WTC11 (cell line): ENCODE results near the gene HIP1R. TPM values are rescaled to one million over a fixed set of nuclear protein-coding genes. Genes with fewer than 3 reads are reported as not detected.
A peak's percentile ranks its signal among the peaks of the same experiment; 100 is the strongest.

Experiments used
- ATAC-seq: fragments of 200-7000 bp; cut with Tn5 transposase; 2 replicates; pipeline ENCODE4 v1.10.0; 2021; ENCODE audit warnings: mild to moderate bottlenecking, moderate library complexity
- CTCF ChIA-PET: fragments of 300-600 bp; sonication (Branson Sonifier 250); formaldehyde crosslinking; loops from one replicate; lab custom pipeline; 2021; ENCODE audit warnings: antibody characterized with exemption; lab: Charles Lee
- POLR2A ChIA-PET: fragments of 350-600 bp; sonication (Branson Sonifier 250); formaldehyde crosslinking; loops from one replicate; lab custom pipeline; 2021; ENCODE audit warnings: antibody characterized with exemption; lab: Charles Lee
- DNase-seq: peaks from one replicate; pipeline ENCODE4 v3.0.0; 2021; ENCODE audit warnings: low spot score
- H3K27ac Mint-ChIP-seq: 2 replicates; pipeline ENCODE4 v1.8.0; 2021; ENCODE audit warnings: mixed read lengths
- H3K27me3 Mint-ChIP-seq: 2 replicates; pipeline ENCODE4 v1.8.0; 2021; ENCODE audit warnings: low read depth, mild to moderate bottlenecking, moderate library complexity, mixed read lengths
- H3K36me3 Mint-ChIP-seq: 2 replicates; pipeline ENCODE4 v1.8.0; 2021; ENCODE audit warnings: mixed read lengths
- H3K4me1 Mint-ChIP-seq: 2 replicates; pipeline ENCODE4 v1.8.0; 2022; ENCODE audit warnings: mixed read lengths
- H3K4me3 Mint-ChIP-seq: 2 replicates; pipeline ENCODE4 v1.8.0; 2021; ENCODE audit warnings: mild to moderate bottlenecking, moderate library complexity, mixed read lengths
- H3K9me3 Mint-ChIP-seq: 2 replicates; pipeline ENCODE4 v1.8.0; 2021; ENCODE audit warnings: mixed read lengths
- EMX1 ChIP-seq: fragments of 250-450 bp; sonication (Bioruptor Pico); IDR thresholded peaks from 2 replicates; pipeline ENCODE4 v1.8.0; 2021; ENCODE audit warnings: mild to moderate bottlenecking
- ESRRA ChIP-seq: sonication (generic); formaldehyde crosslinking; IDR thresholded peaks from 2 replicates; pipeline ENCODE4 v1.8.1; 2022; ENCODE audit warnings: mild to moderate bottlenecking, missing genetic modification reagents, borderline replicate concordance
- FOXK1 ChIP-seq: sonication (generic); formaldehyde crosslinking; IDR thresholded peaks from 2 replicates; pipeline ENCODE4 v1.8.0; 2022; ENCODE audit warnings: mild to moderate bottlenecking, moderate library complexity, missing genetic modification reagents
- FOXP1 ChIP-seq: sonication (generic); formaldehyde crosslinking; IDR thresholded peaks from 2 replicates; pipeline ENCODE4 v1.8.0; 2022; ENCODE audit warnings: missing genetic modification reagents, mild to moderate bottlenecking, moderate library complexity, borderline replicate concordance
- MAX ChIP-seq: sonication (generic); formaldehyde crosslinking; IDR thresholded peaks from 2 replicates; pipeline ENCODE4 v1.8.0; 2022; ENCODE audit warnings: mild to moderate bottlenecking, missing genetic modification reagents
- NFYB ChIP-seq: sonication (generic); formaldehyde crosslinking; conservative IDR thresholded peaks from 2 replicates; pipeline ENCODE4 v1.8.0; 2022; ENCODE audit warnings: low read depth, missing genetic modification reagents
- PRRX2 ChIP-seq: fragments of 250-450 bp; sonication (Bioruptor Pico); IDR thresholded peaks from 2 replicates; pipeline ENCODE4 v1.8.0; 2021; ENCODE audit warnings: mild to moderate bottlenecking
- SMAD4 ChIP-seq: sonication (generic); formaldehyde crosslinking; IDR thresholded peaks from 2 replicates; pipeline ENCODE4 v1.8.0; 2022; ENCODE audit warnings: mild to moderate bottlenecking, missing genetic modification reagents
- SOX15 ChIP-seq: fragments of 250-450 bp; sonication (Bioruptor Pico); IDR thresholded peaks from 2 replicates; pipeline ENCODE4 v1.9.0; 2021; ENCODE audit warnings: mild to moderate bottlenecking
- TEAD1 ChIP-seq: sonication (generic); formaldehyde crosslinking; IDR thresholded peaks from 2 replicates; pipeline ENCODE4 v1.8.0; 2022; ENCODE audit warnings: mild to moderate bottlenecking, missing genetic modification reagents
- ZBTB21 ChIP-seq: sonication (generic); formaldehyde crosslinking; IDR thresholded peaks from 2 replicates; pipeline ENCODE4 v1.8.1; 2023; ENCODE audit warnings: mild to moderate bottlenecking, missing genetic modification reagents, borderline replicate concordance
- ZNF396 ChIP-seq: fragments of 250-450 bp; sonication (Bioruptor Pico); IDR thresholded peaks from 2 replicates; pipeline ENCODE4 v1.8.0; 2021; ENCODE audit warnings: mild to moderate bottlenecking, moderate library complexity, borderline replicate concordance
- ZNF423 ChIP-seq: fragments of 250-450 bp; sonication (Bioruptor Pico); IDR thresholded peaks from 2 replicates; pipeline ENCODE4 v2.1.2; 2022; ENCODE audit warnings: mild to moderate bottlenecking, moderate library complexity
- ZNF532 ChIP-seq: fragments of 250-450 bp; sonication (Bioruptor Pico); IDR thresholded peaks from 2 replicates; pipeline ENCODE4 v1.9.0; 2021; ENCODE audit warnings: mild to moderate bottlenecking, borderline replicate concordance
- ZSCAN18 ChIP-seq: fragments of 250-450 bp; sonication (Bioruptor Pico); IDR thresholded peaks from 2 replicates; pipeline ENCODE4 v2.1.2; 2022; ENCODE audit warnings: mild to moderate bottlenecking, moderate library complexity
- total RNA-seq: library from RNA; stranded (reverse); gene quantifications from 3 replicates; pipeline ENCODE4 v1.2.3, GENCODE V29; 2021
- TF ChIP-seq, protein P1 (sequence below): sonication (generic); formaldehyde crosslinking; IDR thresholded peaks from 2 replicates; pipeline ENCODE4 v1.8.1; 2023; ENCODE audit warnings: mild to moderate bottlenecking, missing genetic modification reagents
- TF ChIP-seq, protein P2 (sequence below): sonication (generic); formaldehyde crosslinking; IDR thresholded peaks from 2 replicates; pipeline ENCODE4 v1.8.1; 2023; ENCODE audit warnings: mild to moderate bottlenecking, missing genetic modification reagents, moderate library complexity
- TF ChIP-seq, protein P3 (sequence below): fragments of 250-450 bp; sonication (Bioruptor Pico); IDR thresholded peaks from 2 replicates; pipeline ENCODE4 v1.9.0; 2021; ENCODE audit warnings: moderate library complexity, mild to moderate bottlenecking, inconsistent platforms, borderline replicate concordance
- TF ChIP-seq, protein P4 (sequence below): fragments of 250-450 bp; sonication (Bioruptor Pico); IDR thresholded peaks from 2 replicates; pipeline ENCODE4 v1.9.0; 2021; ENCODE audit warnings: mild to moderate bottlenecking

HIP1R gene
- total RNA-seq, 1 experiment from 2014 or later: 45.2 TPM

- POLR2A ChIA-PET: no interaction called here
- H3K4me3 Mint-ChIP-seq: no peak overlapping the region
- DNase-seq (peak; percentile 18), ATAC-seq (no peak)
- no peaks in the 10 kb centered on the region for H3K36me3 Mint-ChIP-seq
- H3K27me3 Mint-ChIP-seq: peaks cover 37% of the 10 kb centered on the region
- CTCF ChIA-PET: interaction anchor here (0.6 to 6.6 kb wide), 4 partner anchors 28 to 222 kb away, joined by 3 to 67 read pairs (median 3); no protein-coding TSS in a partner anchor
- H3K27ac Mint-ChIP-seq: no peak overlapping the region
- H3K9me3 Mint-ChIP-seq: no peaks in the 10 kb centered on the region
- TF ChIP-seq NFYB (CRISPR knock-in tag): no peak
- TF ChIP-seq FOXP1 (CRISPR knock-in tag): no peak
- TF ChIP-seq, protein P1, sequence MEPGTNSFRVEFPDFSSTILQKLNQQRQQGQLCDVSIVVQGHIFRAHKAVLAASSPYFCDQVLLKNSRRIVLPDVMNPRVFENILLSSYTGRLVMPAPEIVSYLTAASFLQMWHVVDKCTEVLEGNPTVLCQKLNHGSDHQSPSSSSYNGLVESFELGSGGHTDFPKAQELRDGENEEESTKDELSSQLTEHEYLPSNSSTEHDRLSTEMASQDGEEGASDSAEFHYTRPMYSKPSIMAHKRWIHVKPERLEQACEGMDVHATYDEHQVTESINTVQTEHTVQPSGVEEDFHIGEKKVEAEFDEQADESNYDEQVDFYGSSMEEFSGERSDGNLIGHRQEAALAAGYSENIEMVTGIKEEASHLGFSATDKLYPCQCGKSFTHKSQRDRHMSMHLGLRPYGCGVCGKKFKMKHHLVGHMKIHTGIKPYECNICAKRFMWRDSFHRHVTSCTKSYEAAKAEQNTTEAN: no peak
- TF ChIP-seq ESRRA (CRISPR knock-in tag): no peak
- TF ChIP-seq FOXK1 (CRISPR knock-in tag): no peak
- TF ChIP-seq ZBTB21 (CRISPR knock-in tag): no peak
- no peak for TF ChIP-seq ZNF532 (CRISPR knock-in tag)
- TF ChIP-seq, protein P2, sequence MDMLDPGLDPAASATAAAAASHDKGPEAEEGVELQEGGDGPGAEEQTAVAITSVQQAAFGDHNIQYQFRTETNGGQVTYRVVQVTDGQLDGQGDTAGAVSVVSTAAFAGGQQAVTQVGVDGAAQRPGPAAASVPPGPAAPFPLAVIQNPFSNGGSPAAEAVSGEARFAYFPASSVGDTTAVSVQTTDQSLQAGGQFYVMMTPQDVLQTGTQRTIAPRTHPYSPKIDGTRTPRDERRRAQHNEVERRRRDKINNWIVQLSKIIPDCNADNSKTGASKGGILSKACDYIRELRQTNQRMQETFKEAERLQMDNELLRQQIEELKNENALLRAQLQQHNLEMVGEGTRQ (CRISPR knock-in tag): no peak
- TF ChIP-seq MAX (CRISPR knock-in tag): no peak
- no peak for TF ChIP-seq PRRX2
- TF ChIP-seq ZNF396 (CRISPR knock-in tag): no peak
- TF ChIP-seq, protein P3, sequence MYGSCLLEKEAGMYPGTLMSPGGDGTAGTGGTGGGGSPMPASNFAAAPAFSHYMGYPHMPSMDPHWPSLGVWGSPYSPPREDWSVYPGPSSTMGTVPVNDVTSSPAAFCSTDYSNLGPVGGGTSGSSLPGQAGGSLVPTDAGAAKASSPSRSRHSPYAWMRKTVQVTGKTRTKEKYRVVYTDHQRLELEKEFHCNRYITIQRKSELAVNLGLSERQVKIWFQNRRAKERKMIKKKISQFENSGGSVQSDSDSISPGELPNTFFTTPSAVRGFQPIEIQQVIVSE: no peak
- TF ChIP-seq, protein P4, sequence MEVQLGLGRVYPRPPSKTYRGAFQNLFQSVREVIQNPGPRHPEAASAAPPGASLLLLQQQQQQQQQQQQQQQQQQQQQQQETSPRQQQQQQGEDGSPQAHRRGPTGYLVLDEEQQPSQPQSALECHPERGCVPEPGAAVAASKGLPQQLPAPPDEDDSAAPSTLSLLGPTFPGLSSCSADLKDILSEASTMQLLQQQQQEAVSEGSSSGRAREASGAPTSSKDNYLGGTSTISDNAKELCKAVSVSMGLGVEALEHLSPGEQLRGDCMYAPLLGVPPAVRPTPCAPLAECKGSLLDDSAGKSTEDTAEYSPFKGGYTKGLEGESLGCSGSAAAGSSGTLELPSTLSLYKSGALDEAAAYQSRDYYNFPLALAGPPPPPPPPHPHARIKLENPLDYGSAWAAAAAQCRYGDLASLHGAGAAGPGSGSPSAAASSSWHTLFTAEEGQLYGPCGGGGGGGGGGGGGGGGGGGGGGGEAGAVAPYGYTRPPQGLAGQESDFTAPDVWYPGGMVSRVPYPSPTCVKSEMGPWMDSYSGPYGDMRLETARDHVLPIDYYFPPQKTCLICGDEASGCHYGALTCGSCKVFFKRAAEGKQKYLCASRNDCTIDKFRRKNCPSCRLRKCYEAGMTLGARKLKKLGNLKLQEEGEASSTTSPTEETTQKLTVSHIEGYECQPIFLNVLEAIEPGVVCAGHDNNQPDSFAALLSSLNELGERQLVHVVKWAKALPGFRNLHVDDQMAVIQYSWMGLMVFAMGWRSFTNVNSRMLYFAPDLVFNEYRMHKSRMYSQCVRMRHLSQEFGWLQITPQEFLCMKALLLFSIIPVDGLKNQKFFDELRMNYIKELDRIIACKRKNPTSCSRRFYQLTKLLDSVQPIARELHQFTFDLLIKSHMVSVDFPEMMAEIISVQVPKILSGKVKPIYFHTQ (CRISPR knock-in tag): no peak
- no peak for TF ChIP-seq EMX1 (CRISPR knock-in tag)
- TF ChIP-seq ZSCAN18 (CRISPR knock-in tag): no peak
- TF ChIP-seq SOX15 (CRISPR knock-in tag): no peak
- TF ChIP-seq TEAD1 (CRISPR knock-in tag): no peak
- no peak for TF ChIP-seq ZNF423 (CRISPR knock-in tag)
- TF ChIP-seq SMAD4 (CRISPR knock-in tag): no peak
- no peaks in the 10 kb centered on the region for H3K4me1 Mint-ChIP-seq
Observed at GRCh38 chr12:122862872-122863701, 27.8 kb downstream of the HIP1R start.
